HS-27A (cell line): Measurements from ENCODE around the gene G0S2.

ENCODE experiments used
- DNase-seq: peaks from one replicate; pipeline ENCODE4 v3.0.0-alpha.2; 2012; ENCODE audit warnings: low read depth, missing footprints

The G0S2 gene, protein sequence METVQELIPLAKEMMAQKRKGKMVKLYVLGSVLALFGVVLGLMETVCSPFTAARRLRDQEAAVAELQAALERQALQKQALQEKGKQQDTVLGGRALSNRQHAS

DNA sequence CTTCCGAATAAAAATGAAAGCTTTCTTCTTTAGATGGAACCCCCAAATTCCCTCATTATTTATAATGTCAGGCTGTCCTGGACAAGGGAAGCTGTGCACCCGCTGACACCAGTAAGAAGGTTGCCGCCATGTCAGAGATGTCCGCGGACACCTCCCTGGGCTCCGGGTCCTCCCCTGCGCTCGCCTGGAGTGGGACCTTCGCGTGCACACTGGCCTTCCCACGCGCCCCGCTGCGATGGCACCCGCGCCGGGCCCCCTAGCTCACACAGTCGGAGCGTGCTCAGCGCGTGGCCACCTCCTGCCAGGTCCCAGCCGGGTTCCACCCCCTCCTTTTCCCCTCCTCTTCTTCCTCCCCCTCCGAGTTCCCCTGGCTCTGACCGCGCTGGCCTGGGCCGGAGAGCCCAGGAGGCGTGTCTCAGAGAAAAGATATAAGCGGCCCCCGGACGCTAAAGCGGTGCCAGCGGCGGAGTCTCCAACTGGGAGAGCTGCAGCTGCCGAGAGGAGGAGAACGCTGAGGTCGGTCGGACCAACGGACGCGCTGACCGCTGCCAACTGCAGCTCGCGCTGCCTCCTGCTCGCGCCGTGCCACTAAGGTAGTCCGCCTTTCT lies at the start of gene G0S2:
Gene G0S2 (plus strand): TSS at position 456 of the 608 bp plus-strand sequence. CDS start 273 bp downstream, outside the sequence.
- DNase-seq = no peak

DNA sequence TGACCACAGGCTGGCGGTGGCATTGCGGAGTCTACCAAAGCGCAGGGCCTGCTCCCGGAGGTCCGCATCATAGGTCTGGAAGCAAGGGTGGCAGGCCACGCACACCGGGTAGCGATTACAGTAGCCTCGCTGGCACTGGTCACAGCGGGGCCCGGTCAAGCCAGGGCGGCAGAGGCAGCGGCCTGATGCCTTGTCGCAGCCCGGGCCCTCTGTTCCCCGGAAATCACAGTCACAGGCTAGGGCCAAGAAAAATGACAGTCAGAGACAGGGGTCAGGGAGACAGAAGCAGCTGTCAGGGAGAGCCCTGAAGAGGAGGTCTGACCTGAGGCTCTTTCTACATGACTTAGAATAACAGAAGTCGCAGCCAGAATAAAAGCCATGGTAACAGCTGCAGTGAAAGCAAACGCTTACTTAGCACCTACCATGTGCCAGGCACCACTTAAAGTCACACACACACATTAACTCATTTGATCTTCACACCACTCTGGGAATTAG lies 49.4 kb upstream of the G0S2 start:
- DNase-seq = no peak

DNA sequence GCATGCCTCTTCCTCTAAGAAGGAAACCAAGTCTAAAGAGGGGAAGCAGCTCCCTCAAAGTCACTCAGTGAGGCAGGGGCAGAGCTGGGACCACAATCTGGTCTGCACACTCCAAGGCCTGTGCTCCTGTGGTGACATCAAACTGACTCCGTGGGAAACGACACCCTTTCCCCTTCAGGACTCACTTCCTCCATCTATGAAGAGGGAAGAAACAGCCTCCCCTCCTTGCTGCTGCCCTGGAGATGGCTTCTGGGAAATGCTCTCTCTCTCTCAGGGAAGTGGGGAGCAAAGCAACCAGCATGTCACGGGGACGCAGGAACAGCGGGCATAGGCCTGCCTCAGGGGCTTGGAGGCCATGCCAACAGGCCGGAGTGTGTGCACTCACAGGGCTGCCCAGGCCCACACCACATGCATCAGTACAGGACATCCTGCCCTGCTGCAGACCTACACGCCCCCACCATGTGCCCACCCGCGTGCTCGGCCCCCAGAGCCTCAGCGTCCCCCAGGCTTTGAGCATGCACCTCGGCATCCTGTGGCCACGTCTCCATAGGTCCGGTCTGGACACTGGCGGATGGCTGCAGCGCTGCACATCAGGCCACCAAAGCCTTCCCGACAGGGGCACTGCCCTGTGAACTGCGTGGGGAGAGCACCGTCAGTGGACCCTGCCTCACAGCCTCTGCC lies 48.7 kb upstream of the G0S2 start:
- no peak for DNase-seq

DNA sequence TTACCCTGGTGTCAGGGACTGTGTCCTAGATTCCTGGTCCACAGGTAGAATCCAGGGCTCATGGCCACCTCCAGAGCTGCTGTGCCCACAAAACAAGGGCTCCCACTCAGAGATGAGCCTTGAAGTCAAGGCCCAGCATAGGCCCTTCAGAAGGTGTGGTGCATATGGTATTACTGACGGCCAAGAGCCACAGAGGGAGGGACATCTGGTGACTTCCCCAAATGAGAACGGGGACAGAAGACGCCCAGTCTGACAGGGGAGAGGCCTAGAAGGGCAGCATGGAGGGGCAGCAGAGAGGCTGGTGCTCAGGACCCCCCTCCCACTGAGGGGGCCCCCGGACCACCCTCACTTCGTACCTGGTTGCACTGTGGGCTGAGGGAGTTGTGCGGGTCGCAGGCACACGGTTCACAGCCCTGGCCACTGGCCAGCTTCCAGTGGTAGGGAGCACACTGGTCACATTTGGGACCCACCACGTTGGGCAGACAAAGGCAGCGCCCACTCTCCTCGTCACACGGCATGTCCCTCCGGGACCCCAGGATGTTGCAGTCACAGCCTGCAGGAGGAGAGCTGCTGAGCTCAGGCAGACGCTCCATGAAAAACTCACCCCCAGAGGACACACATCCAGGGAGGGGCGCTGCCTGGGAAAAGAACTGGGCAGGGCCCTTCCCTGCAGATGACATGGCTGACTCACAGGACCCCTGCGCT lies 48.0 kb upstream of the G0S2 start:
- DNase-seq = no peak

DNA sequence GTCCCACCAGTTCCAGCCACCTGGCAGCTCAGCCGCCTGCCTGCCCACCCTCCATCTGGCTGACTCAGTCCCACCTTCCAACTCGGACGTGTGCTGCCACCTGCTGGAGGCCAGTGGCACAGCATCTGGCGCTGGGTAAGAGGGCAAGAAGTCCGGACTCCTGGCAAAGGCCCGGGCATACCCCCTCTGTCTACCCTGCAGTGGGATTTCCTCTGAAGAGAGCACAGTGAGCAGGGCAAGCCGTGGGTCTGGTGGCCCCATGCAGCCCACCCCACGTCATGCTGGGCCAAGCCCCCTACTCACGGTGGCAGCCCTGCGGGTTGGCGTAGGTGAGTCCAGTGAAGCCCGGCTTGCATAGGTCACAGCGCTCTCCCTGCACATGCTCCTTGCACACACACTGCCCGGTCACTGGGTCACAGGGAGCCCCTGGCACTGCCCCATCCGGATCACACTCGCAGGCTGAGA lies 47.4 kb upstream of the G0S2 start:
- DNase-seq = no peak

DNA sequence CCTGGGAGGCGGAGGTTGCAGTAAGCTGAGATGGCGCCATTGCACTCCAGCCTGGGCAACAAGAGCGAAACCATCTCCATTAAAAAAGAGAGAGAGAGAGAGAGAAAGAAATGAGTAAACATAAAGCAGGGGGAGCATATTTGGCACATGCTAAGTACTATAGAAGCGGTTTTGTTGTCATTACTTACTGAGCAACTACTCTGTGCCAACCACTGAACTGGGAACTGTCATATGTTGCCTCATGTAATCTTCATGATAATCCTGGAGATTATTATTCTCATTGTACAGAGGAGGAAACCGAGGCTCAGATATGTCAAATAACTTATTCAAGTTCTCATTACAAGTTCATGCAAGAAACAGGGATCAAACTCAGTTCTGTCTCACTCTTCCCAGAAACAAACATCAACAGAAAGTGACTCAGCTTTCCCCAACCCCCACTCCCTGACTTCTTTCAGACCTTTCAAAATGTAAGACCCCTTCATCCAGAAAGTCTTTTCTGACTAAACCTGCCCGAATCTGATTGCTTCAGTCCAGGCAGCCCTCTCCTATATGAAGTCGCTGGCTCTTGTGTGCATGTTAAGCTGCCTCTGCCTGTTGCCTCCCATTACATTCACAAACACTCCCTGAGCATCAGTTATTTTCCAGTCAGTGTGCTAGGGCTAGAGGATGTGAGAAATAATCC lies 46.5 kb upstream of the G0S2 start:
- DNase-seq = no peak

DNA sequence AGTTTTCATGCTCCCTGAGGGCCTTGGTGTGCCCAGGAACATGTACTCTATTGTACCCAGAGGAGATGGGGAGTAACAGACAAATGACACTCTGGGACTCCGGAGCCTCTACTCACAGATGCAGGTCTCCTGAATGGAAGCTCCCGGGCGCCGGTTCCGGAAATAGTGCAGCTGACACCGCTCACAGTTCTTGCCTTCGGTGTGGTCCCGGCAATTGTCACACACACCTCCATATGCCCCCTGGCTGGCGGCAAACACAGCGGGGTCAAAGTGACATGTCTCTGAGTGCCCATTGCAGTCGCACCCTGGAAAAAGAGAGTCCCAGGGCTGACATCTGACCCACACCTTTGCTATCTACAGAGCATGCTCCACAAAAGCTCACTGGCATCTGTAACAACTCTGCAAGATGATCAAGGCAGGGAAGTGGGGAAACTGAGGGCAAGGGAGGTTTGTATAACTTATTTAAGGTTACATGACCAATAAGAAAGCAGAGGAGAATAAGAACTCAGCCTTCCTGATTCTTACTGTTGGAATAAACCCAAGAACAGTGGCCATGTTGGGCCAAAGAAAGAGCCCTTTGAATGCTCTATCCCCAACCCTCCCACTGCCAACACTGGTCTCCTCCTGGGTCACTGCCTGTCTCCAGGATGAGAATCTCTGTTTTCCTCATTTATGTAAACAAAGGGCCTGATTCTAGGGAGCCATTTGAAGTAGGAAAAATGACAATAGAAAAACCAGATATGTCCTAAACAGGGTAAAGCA lies 45.4 kb upstream of the G0S2 start:
- no peak for DNase-seq

DNA sequence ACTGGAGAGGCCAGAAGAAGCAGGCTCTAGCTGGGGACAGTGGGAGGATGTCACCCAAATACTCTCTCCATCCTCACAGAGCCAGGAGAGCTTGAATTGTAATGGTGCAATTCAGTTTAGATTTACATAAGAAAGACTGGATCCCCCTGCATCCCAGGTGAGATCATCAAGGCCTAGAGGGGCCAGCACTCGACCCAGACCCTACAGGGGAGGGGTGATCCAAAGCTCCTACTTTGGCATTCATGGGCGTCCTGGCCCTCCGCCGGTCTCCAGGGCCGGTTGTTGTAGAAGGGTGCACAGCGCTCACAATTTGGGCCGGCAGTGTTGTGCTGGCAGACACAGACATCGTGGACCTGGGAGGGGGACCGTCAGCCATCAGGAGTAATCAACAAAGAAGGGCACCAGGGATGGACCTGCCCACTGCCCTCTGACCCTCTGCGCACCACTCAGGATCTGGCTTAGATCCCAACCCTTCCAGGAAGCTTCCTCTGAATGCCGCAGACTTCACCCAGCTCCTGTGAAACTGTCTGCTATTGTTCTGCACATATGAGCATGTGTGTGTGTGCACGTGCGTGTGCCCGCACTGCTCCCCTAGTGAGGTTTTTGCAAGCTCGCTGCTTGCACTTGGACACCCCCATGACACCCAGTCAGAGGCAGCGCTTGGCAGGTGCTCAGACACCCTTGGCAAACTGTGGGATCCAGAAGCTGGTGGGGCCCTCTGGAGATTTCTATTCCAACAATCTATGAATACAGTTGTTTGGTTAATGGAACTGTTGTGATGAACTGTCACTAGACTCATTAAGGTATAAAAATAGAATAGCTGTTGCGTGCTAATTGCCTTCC lies 44.6 kb upstream of the G0S2 start:
- DNase-seq = no peak

DNA sequence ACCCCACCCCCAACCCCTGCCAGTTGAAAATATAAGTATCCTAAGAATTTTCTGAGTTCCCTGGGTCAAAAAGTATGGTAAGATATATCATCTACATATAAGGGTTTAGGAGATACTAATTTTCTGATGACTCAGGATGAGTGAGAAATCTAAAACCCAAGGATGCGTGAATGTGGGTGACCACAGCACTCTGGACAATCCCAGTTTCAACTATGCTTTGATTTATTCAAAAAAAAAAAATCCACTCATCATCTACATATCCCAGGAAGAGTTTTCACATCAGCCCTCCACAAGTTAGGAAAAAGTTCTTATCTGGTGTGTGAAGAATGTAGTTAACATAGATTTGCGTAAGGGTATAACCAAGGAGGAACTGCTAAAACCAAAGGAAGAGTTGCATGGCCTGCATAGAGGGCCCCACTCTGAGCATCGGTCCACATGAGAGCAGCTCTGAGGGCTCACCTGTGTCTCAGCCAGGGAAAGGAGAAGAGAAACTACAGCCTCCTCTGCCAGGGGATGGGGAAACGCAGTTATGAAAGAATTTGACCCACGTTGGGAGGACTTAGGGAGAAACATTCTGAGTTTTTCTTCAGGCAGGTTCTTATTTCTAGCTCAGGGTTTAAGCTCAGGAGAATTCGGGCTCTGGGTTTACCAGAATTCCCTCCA lies 41.7 kb upstream of the G0S2 start:
- no peak for DNase-seq

DNA sequence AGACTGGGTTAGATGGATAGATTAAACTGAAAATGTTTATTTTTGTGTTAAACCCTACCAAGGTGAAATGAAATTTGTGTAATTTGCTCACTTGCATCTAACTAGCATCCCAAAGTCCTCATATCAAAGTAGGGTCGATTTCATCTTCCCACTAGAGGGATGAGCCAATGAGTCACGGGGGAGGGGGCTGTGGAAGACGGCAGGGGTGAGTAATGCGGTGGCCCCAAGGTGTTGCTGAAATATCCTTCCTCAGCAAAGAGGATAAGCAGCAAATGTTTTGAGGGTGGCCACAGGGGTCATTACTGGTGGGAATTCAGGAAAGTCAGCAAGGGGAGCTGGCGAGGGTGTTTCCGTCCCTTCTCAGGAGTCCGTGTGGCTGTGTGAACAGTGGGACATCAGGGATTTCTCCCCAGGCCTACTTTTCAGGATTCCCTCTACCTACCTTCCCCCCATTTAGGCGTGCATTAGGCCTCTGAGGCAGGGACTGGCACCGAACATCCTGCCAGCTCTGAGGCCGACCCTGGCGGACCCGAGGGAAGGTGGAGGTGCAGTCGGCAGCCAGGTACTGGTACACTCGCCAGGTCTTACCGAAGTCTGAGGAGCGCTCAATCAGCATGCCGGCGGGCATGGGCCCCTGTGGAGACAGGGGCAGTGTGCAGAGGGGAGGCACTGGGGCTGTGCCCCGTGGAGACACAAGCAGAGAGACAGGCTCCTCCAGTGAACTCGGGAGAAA lies 41.0 kb upstream of the G0S2 start:
- no peak for DNase-seq

DNA sequence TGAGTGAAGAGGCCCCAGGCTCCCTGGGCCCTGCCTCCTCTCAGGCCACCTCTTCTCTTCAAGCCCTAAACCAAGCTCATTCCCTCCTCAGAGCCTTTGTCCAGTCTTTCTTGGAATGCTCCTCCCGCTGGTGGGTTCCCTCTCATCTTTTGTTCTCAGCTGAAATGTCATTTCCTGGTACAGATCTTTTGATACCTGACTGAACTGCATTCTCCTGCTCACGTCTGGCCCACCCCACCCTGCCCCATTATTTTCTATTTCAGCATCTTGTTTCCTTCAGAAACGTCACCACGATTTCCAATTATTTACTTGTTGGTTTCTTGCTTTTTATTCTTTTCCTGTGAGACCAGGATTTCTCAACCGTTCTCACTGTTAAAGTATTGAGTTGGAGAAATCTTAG lies 39.4 kb upstream of the G0S2 start:
- DNase-seq = no peak

DNA sequence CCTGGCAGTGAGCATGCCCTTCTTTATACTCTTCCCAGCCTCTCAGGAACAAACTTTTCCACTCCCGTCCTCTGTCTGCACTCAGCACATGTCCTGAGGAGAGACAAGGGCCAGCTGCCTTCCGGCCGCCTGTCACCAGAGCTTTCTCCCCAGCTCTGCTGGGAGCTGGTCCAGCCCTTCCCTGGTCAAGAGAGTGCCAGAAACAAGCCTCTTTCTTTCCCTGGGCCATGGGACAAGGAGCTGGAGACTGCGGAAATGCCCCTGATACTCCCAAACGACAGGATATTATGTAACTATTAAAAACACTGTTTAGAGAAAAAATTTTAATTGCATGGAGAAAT lies 33.4 kb upstream of the G0S2 start:
- no peak for DNase-seq

DNA sequence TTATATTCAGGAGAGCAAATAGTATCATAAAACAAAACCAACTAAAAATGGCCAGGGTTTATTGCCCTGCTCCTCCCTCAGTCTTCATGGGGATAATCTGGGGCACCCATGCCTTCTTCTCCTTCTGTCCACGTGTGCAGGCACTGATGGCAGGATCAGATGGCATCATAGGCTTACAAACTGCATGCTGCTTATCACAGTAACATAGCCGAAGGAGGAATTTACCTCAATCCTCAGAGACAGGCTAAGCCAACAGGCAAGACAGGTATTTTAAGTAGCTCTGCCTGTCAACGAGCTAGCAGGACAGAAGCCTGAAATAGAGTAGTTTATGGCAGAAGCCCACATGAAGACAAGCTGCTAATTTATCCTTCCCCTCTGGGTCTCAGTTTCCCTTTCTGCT lies 32.4 kb upstream of the G0S2 start:
- no peak for DNase-seq

DNA sequence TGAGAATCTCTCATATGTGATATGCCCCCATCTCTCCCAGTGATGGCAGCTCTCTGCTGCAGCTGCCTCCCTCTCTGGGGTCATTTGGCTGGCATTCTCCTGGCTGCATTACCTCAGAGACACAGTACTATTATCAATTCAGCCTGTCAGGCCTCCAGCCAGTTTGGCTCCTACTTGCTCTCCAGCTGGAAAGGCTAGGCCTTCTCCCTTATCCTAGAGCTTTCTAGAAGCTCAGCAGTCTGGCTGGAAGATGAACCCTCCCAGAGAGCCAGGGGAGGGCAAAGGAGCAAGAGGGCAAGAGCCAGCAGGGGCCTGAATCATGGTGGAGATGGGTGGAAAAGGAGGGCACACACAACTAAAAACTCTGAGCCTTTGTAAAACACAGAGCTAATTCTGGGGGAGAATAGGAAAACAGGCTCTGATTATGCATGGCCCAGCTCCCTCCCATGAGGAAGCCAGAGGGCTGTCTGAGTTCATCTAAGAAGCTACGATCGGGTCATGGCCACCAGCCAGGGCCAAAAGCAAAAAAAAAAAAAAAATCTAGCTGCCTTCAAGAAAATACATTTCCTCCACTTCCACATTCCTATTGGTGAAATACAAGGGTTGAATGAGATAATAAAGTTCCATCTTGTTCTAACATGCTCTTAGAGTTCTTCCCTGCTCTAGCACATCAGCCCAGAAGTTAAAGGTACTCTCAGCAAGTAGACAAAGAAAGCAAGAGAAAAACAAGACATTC lies 31.8 kb upstream of the G0S2 start:
- no peak for DNase-seq

DNA sequence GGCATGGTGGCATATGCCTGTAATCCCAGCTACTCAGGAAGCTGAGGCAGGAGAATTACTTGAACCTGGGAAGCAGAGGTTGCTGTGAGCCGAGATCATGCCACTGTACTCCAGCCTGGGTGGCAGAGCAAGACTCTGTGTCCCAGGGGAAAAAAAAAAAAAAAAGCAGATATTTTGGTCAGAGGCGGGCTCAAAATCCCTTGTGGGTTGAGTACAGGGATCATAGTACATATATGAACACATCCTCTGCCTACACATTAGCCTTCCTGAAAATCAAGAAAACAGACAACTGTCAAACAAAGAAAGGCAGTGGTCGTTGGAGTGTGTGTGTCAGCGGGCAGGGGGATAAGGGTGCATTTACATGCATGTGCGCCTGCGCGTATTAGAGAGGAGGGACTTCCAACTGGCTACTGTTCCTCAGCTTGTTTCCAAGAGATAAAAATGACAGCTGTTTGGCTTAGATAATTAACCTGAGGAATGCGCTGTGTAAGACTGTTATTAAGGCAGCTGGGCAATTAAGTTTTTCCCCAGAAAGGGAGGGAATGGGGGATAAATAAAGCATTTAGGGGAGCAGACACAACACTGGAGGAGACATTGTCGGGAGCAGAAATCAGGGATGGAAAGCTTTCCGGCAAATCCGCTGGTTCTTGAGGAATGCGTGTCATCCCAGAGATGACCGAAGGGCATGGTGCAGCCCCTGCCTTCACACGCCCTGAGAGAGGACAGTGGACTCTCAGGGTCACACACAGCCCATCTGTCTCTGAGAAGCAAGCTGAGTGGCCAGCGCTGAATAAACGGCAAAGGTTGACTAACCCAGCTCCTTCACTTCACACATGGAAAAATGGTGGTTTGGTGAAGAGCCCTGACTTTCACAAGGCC lies 29.4 kb upstream of the G0S2 start:
- no peak for DNase-seq

DNA sequence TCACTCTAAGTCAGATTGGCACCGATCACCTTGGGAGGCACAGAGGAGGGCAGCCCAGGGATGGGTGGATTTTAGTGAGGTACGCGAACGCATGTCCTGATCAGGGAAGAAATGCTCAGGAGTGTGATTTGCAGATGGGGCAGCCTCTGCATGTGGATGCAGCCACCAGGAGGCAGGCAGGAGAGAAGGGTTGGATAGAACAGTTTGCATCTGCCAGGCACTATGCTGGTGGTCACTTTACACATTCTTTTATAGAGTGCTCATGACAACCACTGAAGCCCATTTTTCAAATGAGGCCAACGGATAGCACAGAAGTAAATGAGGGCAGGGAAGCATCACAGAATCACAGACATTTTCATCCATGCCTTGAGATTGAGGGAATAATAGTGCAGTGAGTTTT lies 28.7 kb upstream of the G0S2 start:
- no peak for DNase-seq

DNA sequence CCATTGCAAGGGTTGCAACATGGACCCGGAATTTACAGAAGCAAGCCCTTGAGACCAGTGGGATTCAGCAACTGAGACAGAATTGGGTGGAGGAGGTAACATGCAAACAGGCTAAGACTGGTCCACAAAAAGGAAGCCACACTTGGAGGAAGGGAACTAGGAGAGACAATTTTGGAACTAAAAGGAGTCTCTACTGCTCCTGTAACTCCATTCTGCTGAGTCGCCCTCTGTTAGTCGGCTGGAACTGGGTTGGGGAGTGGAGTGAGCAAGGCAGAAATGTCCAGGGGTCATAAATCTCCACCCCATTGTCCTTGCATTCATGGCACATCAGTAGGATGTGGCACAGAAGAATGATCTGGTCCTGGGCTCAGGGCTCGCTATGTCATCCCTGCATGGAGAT lies 28.1 kb upstream of the G0S2 start:
- no peak for DNase-seq

DNA sequence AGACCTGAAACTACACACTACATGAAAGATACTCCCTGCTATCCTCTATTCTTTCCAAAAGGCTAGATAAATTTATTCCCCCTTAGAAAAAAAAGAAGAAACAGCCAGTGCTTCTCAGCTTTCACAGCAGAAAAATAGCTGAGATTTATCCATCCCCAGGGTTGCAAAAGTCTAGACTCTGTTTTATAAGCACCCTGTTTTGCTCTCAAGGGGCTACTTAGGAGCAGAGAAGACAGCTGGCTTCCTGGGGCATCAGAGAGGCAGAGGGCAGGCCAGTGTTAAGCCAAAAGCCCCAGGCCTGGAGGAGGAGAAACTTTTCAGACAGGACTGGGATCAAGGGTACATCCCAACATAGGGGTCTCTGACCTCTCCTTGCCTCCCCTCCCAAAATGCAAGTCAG lies 26.9 kb upstream of the G0S2 start:
- no peak for DNase-seq
